HTERT RPE-1 (cell line): ENCODE results near the gene NOL12.
"Not testable (repeated sequence)": the region's sequence is repeated elsewhere in the genome, so short reads cannot be mapped to it uniquely, and the experiment has no call there.

ENCODE experiments used
- in situ Hi-C: fragments of 300-500 bp; cut with MboI; formaldehyde crosslinking; loops from 4 replicates; pipeline ENCODE4 v1.14.3; 2020; ENCODE audit warnings: low sequenced_read_pairs

The NOL12 gene

GRCh38 chr22:37678372-37678771 is 7.8 kb upstream of the NOL12 start:
- in situ Hi-C loops, result no loop called here

- in situ Hi-C loops, result no loop called here
Measured at GRCh38 chr22:37679670-37680069, 6.5 kb upstream of the NOL12 start.

DNA sequence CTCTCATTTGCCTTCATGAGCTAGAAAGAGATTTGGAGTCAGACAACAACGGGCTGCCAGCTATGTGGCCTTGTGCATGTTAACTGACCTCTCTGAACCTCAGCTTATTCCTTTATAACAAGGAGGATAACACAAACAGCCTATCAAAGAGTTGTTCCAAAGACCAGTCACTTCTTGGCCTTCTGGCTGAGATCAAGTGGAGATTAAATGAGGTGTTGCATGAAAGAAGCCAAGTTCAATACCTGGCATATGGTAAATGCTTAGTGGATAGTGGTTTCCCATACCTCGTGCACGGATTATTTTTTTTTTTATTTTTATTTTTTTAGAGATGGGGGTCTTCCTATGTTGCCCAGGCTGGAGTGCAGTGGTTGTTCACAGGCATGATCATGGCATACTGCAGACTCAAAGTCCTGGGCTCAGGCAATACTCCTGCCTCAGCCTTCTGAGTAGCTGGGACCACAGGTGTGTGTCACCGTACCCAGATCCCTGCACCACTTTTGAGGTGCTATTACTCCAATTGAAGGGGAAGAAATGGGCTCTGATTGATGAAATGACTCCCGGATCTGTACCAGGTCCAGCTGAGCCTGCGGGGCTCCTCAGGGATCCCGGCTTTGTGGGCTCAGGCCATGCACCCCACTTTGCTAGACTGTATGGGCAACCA is 5.8 kb upstream of the NOL12 start:
- in situ Hi-C loops, result no loop called here

GRCh38 chr22:37681001-37681424 is 5.1 kb upstream of the NOL12 start:
- in situ Hi-C loops, result no loop called here

- in situ Hi-C loops, result no loop called here
Measured at GRCh38 chr22:37681556-37682049, 4.5 kb upstream of the NOL12 start.

GRCh38 chr22:37684803-37685615 is 1.1 kb upstream of the NOL12 start:
- in situ Hi-C loops, result no loop called here

DNA sequence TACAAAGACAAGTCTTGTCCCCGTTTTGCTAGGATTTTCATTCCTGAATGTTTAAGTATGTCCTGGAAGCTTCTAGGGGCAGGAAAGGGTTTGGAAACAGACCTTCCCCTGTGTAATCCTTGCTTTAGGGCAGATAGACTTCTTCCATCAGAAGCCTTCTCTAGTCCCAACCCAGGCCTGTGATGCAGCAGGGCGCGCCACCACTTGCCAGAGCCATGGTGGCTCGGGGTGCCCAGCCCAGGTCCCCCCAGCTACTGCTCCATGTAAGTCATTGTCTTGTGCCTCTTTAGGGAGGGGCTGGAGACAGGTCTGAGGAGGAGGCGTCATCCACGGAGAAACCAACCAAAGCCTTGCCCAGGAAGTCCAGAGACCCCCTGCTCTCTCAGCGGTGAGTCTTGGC is 4.3 kb downstream of the NOL12 start:
- in situ Hi-C loops, result no loop called here

DNA sequence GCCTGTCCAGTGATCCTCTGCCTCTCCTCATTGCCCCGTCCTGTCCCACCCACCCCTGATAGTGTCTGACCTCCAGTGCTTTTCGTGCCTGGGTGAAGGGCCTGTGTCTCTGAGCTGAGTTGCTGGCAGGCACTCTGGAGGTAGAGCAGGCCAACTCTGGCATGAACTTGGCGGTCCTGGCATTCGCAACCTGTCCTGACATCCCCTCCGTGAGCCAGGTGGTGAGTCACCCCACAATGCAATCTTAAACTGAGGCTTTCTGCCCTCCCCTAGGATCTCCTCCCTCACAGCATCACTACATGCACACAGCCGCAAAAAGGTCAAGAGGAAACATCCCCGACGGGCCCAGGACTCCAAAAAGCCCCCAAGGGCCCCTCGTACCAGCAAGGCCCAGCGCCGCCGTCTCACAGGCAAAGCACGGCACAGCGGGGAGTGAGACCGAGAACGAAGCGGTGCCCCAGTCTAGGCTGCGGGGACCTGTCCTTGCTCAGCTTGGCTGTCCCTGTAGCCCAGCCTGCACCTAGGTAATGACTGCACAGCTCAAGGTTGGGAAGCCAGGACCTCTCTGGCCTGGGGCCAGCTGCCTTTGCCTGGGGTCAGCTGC is 4.9 kb downstream of the NOL12 start:
- in situ Hi-C loops, result no loop called here

DNA sequence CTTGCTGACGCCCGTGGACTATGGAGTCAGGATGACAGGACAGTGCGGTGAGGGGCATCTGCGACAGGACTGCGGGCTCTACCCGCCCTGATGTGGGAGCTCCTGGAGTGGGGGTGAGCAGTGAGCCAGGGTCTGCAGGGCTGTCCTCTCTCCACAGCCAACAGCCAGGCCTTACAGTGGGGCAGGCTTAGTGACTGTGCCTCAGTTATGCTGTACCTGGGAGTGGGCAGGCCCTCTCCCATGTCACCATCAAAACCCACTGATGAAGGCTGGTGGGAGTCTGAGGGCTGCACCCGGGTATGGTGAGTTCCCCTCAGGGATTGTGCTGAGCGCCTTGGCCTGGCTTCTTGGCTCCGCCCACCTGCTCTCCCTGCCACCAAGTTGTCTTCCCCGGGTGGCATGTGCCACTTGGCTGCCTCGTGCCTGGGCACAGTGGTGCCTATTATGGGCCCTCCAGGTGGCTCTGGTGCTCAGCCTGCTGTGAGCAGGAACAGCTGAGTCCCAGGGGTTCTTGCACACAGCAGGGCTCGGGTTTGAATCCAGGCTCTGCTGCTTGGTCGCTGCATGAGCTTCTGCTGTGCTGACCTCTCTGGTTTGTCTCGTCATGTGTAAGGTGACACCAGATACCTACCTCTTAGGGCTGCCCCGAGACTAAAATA is 6.6 kb downstream of the NOL12 start:
- in situ Hi-C loops, result no loop called here

DNA sequence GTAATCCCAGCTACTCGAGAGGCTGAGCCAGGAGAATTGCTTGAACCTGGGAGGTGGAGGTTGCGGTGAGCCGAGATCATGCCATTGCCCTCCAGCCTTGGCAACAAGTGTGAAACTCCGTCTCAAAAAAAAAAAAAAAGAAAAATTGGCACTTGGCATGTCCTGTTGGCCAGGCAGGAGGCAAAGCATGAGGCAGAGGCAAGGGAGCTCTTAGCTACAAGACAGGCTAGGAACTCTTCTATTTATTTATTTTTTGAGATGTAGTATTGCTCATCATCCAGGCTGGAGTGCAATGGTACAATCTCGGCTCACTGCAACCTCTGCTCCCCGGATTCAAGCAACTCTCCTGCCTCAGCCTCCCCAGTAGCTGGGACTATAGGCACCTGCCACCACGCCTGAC is 8.0 kb downstream of the NOL12 start:
- in situ Hi-C loops, result not testable (repeated sequence)

DNA sequence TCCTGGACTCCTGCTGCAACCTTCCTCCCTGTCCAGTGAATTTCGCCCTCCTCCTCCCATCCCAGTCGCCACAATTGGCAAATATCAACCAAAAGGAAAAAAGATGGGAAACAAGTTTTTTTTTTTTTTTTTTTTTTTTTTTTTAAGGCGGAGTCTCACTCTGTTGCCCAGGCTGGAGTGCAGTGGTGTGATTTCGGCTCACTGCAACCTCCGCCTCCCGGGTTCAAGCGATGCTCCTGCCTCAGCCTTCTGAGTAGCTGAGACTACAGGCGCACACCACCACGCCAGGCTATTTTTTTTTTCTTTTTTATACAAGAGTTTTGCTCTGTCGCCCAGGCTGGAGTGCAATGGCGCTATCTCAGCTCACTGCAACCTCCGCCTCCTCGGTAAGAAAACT is 10.1 kb downstream of the NOL12 start:
- in situ Hi-C loops, result not testable (repeated sequence)

GRCh38 chr22:37696657-37697537 is 10.8 kb downstream of the NOL12 start, which contains the start of gene TRIOBP:
Gene TRIOBP, plus strand, starts transcription at chr22:37697048. Its CDS starts 4,318 bp downstream, at chr22:37701366.
- in situ Hi-C loops, result no loop called here

- in situ Hi-C loops, result no loop called here
Measured at GRCh38 chr22:37697538-37697835, 11.3 kb downstream of the NOL12 start.

DNA sequence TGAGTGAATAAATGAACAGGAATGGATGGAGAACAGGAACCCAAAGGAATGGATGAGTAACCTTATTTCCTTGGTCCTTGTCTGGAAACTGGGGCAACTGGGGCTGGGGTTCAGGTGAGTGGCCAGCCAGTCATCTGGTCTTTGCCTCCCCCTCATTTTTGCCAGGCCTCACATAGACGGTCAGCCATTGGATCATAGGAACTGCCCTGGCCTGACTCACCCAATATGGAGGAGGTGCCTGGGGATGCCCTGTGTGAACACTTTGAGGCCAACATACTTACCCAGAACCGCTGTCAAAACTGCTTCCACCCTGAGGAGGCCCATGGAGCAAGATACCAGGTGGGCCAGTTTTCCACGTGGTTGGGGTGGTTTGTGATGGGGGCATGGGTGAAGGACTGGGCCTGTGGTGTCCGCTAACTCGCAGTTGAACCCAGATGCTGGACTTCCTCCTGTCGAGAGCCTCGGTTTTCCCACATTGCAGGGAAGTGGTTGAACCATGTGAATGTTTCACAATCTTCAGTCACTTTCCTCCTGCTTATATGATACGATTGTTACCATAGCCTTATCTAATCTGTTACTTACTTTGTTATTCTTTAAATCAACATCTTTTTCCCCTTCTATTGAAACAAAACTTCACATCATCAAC is 15.1 kb downstream of the NOL12 start:
- in situ Hi-C loops, result no loop called here

DNA sequence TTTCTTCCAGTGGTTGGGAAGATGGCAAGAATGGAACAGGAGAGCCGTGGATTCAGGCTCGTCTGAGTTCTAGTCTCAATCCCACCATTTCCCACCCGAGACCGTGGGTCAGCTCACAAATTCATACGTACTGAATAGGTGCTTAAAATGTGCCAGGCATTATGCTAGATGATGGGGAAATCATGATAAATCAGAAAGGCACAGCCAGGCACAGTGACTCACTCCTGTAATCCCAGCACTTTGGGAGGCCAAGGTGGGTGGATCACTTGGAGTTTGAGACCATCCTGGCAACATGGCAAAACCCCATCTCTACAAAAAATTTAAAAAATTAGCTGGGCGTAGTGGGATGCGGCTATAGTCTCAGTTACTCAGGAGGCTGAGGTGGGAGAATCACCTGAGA is 17.8 kb downstream of the NOL12 start:
- in situ Hi-C loops, result no loop called here

DNA sequence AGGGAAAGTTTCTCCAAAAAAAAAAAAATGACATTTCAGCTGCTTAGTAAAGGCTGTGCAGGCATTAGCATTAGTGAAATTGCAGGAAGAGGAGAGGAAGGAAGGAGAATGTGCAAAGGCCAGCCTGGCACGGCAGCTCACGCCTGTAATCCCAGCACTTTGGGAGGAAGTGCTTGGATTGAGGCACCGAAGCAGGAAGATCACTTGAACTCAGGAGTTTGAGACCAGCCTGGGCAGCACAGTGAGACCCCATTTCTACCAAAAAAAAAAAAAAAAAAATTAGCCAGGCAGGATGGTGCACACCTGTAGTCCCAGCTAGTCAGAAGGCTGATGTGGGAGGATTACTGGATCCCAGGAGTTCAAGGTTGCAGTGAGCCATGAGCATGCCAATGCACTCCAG is 18.5 kb downstream of the NOL12 start:
- in situ Hi-C loops, result no loop called here

DNA sequence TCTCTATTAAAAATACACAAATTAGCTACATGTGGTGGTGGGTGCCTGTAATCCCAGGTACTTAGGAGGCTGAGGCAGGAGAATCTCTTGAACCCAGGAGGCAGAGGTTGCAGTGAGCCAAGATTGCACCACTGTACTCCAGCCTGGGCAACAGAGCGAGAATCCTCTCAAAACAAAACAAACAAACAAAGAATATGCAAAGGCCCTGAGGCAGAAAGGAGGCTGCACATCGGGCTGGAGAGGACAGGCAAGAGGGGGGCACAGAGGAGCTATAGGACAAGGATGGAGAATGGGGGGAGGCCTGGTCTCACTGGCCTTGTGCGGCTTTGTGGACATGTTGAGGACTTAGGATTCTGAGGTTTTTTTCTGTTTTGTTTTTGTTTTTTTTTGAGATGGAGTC is 19.1 kb downstream of the NOL12 start:
- in situ Hi-C loops, result no loop called here

GRCh38 chr22:37708580-37709444 is 22.7 kb downstream of the NOL12 start:
- in situ Hi-C loops, result no loop called here

GRCh38 chr22:37709445-37709765 is 23.3 kb downstream of the NOL12 start:
- in situ Hi-C loops, result no loop called here
